Activated naive CD4-positive, alpha-beta T cell treated with anti-CD3 and anti-CD28 coated beads, Interleukin-2, amount 10 ng/mL, durations not matched to agents 7 days and 5 days (primary cell): Measurements from ENCODE around the gene TELO2.
"Not testable (repeated sequence)": the region's sequence is repeated elsewhere in the genome, so short reads cannot be mapped to it uniquely, and the experiment has no call there.

ENCODE experiments used
- CTCF ChIA-PET: fragments of 350-600 bp; sonication (Branson Sonifier 250); formaldehyde crosslinking; loops from one replicate; lab custom pipeline; 2021; ENCODE audit warnings: antibody characterized with exemption; lab: Charles Lee
- DNase-seq: peaks from one replicate; pipeline ENCODE4 v3.0.0-alpha.2; 2020
- H3K27ac Mint-ChIP-seq: one replicate; pipeline ENCODE4 v1.8.0; 2021; ENCODE audit warnings: mild to moderate bottlenecking, moderate library complexity, mixed read lengths
- H3K27me3 Mint-ChIP-seq: one replicate; pipeline ENCODE4 v1.8.0; 2021; ENCODE audit warnings: mild to moderate bottlenecking, mixed read lengths
- H3K36me3 Mint-ChIP-seq: one replicate; pipeline ENCODE4 v1.8.0; 2021; ENCODE audit warnings: mixed read lengths
- H3K4me1 Mint-ChIP-seq: one replicate; pipeline ENCODE4 v1.8.0; 2021; ENCODE audit warnings: mixed read lengths
- H3K4me3 Mint-ChIP-seq: one replicate; pipeline ENCODE4 v1.8.0; 2021; ENCODE audit warnings: mild to moderate bottlenecking, moderate library complexity, mixed read lengths
- H3K9me3 Mint-ChIP-seq: one replicate; pipeline ENCODE4 v1.8.0; 2021; ENCODE audit warnings: mixed read lengths

The TELO2 gene

DNA sequence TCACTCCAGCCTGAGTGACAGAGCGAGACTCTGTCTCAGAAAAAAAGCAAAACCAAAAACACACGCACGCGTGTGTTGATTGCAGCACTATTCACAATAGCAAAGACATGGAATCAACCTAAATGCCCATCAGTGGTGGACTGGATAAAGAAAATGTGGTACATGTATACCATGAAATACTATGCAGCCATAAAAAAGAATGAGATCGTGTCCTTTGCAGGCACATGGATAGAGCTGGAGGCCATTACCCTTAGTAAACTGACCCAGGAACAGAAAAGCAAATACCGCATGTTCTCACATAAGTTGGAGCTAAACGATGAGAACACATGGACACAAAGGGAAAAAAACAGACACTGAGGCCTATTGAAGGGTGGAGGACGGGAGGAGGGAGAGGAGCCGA is 14.2 kb upstream of the TELO2 start:
- H3K36me3 Mint-ChIP-seq, H3K4me3 Mint-ChIP-seq, CTCF ChIA-PET, H3K9me3 Mint-ChIP-seq, H3K27ac Mint-ChIP-seq, DNase-seq: not testable (repeated sequence)
- Mint-ChIP-seq H3K4me1 (peaks cover 11% of the 10 kb centered on the region), H3K27me3 (peaks cover 35% of the 10 kb centered on the region)

- Mint-ChIP-seq H3K9me3 (no peaks in the 10 kb centered on the region), H3K36me3 (no peaks in the 10 kb centered on the region), H3K27ac (no peak overlapping the region), H3K4me1 (no peaks in the 10 kb centered on the region), H3K27me3 (peaks cover 40% of the 10 kb centered on the region), H3K4me3 (no peak overlapping the region)
- CTCF ChIA-PET, result no interaction called here
- DNase-seq, result no peak
Measured at GRCh38 chr16:1481906-1482835, 11.0 kb upstream of the TELO2 start.

DNA sequence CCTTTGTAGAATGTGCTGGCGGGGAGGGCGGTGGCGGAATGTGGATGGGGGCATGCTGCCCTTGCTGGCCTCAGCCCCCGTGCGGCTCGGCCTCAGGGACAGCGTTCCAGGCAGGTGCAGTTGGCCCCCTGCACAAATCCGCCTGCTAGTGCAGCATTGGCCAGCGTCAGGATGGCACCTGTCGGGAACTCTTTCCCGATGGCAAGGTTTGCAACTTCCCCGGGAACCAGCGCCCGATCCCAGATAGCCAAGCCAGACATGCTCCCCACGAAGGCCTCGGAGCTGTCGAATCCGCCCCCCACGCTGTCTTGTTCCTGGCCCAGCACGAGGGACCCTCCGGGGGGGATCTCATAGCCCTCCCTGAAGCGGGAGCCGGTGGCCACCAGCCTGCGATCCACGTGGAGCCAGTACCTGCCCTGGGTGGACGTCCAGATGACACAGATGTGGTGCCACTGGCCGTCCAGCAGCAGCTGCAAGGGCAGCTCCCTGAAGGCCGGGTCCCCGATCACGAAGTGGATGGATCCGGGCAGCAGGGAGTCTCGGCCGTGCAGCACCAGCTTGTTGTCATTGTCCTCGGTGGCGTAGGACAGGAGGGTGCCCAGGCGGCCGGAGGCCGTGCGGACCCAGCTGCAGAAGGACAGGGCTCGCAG is 7.2 kb upstream of the TELO2 start:
- no peaks in the 10 kb centered on the region for H3K9me3 Mint-ChIP-seq
- peaks cover 31% of the 10 kb centered on the region for H3K27me3 Mint-ChIP-seq
- H3K4me3 Mint-ChIP-seq, result no peak overlapping the region
- CTCF ChIA-PET, result no interaction called here
- H3K4me1 Mint-ChIP-seq, result no peaks in the 10 kb centered on the region
- no peaks in the 10 kb centered on the region for H3K36me3 Mint-ChIP-seq
- no peak overlapping the region for H3K27ac Mint-ChIP-seq
- DNase-seq, result no peak

- H3K4me1 Mint-ChIP-seq, result no peaks in the 10 kb centered on the region
- peaks cover 23% of the 10 kb centered on the region for H3K27me3 Mint-ChIP-seq
- no peaks in the 10 kb centered on the region for H3K36me3 Mint-ChIP-seq
- H3K9me3 Mint-ChIP-seq, result no peaks in the 10 kb centered on the region
- DNase-seq, result no peak
- H3K4me3 Mint-ChIP-seq, result no peak overlapping the region
- CTCF ChIA-PET, result no interaction called here
- no peak overlapping the region for H3K27ac Mint-ChIP-seq
Measured at GRCh38 chr16:1486551-1487390, 6.4 kb upstream of the TELO2 start.

DNA sequence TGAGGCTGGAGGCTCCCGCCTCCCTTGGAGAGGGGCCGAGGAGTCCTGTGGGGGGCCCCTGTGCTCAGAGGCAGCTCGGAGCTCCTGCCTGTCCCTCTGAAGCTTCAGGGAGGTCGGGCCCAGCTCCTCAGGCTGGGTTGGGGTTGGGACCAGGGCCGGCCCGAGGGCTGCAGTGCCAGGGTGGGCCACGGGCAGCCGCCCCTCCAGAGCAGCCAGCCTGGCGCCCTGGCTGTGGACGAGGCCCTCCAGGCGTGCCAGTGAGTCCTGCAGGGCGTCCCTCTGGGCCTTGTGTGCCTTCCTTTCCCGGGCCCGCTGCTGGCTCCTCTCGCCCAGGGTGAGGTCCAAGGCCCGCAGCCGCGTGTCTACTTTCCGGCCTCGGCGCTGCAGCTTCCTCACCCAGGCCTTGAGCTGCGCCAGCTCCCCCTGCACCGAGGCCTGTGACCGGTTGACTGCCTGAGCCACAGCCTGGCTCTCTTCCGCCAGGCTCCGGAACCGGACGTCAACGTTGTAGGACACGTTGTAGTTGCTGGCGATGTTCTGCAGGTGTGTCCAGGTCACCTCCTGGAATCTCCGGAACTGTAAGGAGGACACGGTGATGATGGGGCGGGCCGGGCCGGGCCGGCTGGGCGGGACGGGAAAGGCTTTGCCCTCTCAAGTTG is 5.6 kb upstream of the TELO2 start:
- peaks cover 3% of the 10 kb centered on the region for H3K4me1 Mint-ChIP-seq
- peaks cover 15% of the 10 kb centered on the region for H3K27me3 Mint-ChIP-seq
- CTCF ChIA-PET, result no interaction called here
- no peak for DNase-seq
- no peaks in the 10 kb centered on the region for H3K9me3 Mint-ChIP-seq
- H3K27ac Mint-ChIP-seq, result no peak overlapping the region
- no peaks in the 10 kb centered on the region for H3K36me3 Mint-ChIP-seq
- H3K4me3 Mint-ChIP-seq, result no peak overlapping the region

- no peak for DNase-seq
- peaks cover 13% of the 10 kb centered on the region for H3K27me3 Mint-ChIP-seq
- no peak overlapping the region for H3K27ac Mint-ChIP-seq
- H3K4me1 Mint-ChIP-seq, result peaks cover 8% of the 10 kb centered on the region
- no peak overlapping the region for H3K4me3 Mint-ChIP-seq
- no peaks in the 10 kb centered on the region for H3K36me3 Mint-ChIP-seq
- no peaks in the 10 kb centered on the region for H3K9me3 Mint-ChIP-seq
- CTCF ChIA-PET, result no interaction called here
Measured at GRCh38 chr16:1488054-1488601, 5.0 kb upstream of the TELO2 start.

DNA sequence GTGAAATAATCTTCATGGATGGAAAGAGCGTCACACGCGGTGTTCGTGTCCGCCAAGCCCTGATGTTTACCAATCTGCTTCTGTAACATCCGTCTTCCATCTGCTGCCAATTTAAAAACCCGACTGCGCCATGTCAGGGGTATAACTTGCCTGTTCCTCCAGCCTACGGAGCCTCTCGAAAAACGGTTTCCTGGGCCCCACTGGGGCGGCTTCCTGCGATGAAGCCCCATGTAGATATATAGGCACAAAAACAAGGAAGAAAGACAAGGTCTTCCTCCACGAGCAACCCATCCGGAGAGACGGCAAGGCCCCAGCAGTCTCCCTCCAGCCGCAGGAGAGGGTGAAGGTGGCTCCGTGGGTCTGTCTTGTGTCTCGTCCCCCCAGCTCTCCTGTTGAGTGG is 4.5 kb upstream of the TELO2 start, which contains the start of gene PTX4:
TSS of gene PTX4 (minus strand) at position 326 of the 400 bp plus-strand sequence. CDS start at position 291, 35 bp downstream.
- no peak within 1 kb of the TSS for H3K4me3 Mint-ChIP-seq
- H3K9me3 Mint-ChIP-seq, result no peaks in the 10 kb centered on the region
- H3K27me3 Mint-ChIP-seq, result peaks cover 8% of the 10 kb centered on the region
- no peaks in the 10 kb centered on the region for H3K36me3 Mint-ChIP-seq
- peaks cover 8% of the 10 kb centered on the region for H3K4me1 Mint-ChIP-seq
- H3K27ac Mint-ChIP-seq, result peak within 1 kb of the TSS; percentile 22
- DNase-seq, result no peak
- CTCF ChIA-PET, result no interaction called here

DNA sequence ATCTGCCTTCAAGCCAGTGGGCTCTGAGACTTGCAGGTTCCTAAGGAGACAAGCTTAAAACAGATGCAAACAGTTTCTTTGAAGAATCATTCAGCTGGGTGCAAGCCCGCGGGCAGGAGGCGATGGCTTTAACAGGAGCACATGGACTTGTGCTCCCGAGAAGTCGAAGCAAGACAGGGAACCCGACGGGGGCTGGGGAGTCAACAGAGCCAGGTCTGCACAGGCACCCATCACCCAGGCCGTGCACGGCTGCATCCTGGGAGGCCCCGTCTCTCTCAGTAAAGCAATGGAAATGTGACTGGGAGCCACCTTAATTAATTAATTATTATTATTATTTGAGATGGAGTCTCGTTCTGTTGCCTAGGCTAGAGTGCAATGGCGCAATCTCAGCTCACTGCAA is 4.1 kb upstream of the TELO2 start:
- H3K27me3 Mint-ChIP-seq, result peaks cover 6% of the 10 kb centered on the region
- no peaks in the 10 kb centered on the region for H3K9me3 Mint-ChIP-seq
- no peaks in the 10 kb centered on the region for H3K36me3 Mint-ChIP-seq
- no peak overlapping the region for H3K27ac Mint-ChIP-seq
- CTCF ChIA-PET, result no interaction called here
- no peak for DNase-seq
- H3K4me1 Mint-ChIP-seq, result peaks cover 11% of the 10 kb centered on the region
- no peak overlapping the region for H3K4me3 Mint-ChIP-seq

GRCh38 chr16:1491327-1491726 is 1.8 kb upstream of the TELO2 start:
- Mint-ChIP-seq H3K4me1 (peaks cover 19% of the 10 kb centered on the region), H3K27me3 (no peaks in the 10 kb centered on the region), H3K36me3 (no peaks in the 10 kb centered on the region), H3K9me3 (no peaks in the 10 kb centered on the region), H3K27ac (no peak overlapping the region), H3K4me3 (no peak overlapping the region)
- CTCF ChIA-PET, result no interaction called here
- no peak for DNase-seq

- peak overlapping the region; percentile 99 for H3K27ac Mint-ChIP-seq
- H3K9me3 Mint-ChIP-seq, result no peaks in the 10 kb centered on the region
- H3K27me3 Mint-ChIP-seq, result no peaks in the 10 kb centered on the region
- CTCF ChIA-PET, result no interaction called here
- H3K4me3 Mint-ChIP-seq, result peak overlapping the region; percentile 98
- no peak for DNase-seq
- H3K36me3 Mint-ChIP-seq, result peaks cover 3% of the 10 kb centered on the region
- H3K4me1 Mint-ChIP-seq, result peaks cover 19% of the 10 kb centered on the region
Measured at GRCh38 chr16:1492082-1492922, 858 bp upstream of the TELO2 start.

GRCh38 chr16:1493746-1494094 is 560 bp downstream of the TELO2 start:
- DNase-seq, result peak; percentile 47
- Mint-ChIP-seq H3K4me1 (peaks cover 19% of the 10 kb centered on the region), H3K36me3 (peaks cover 10% of the 10 kb centered on the region), H3K4me3 (peak overlapping the region; percentile 98), H3K27me3 (no peaks in the 10 kb centered on the region), H3K27ac (peak overlapping the region; percentile 99), H3K9me3 (no peaks in the 10 kb centered on the region)
- CTCF ChIA-PET, result no interaction called here

- H3K27ac Mint-ChIP-seq, result peak overlapping the region; percentile 84
- peak overlapping the region; percentile 98 for H3K4me3 Mint-ChIP-seq
- peaks cover 11% of the 10 kb centered on the region for H3K36me3 Mint-ChIP-seq
- H3K4me1 Mint-ChIP-seq, result peaks cover 19% of the 10 kb centered on the region
- CTCF ChIA-PET, result no interaction called here
- DNase-seq, result peak; percentile 28
- no peaks in the 10 kb centered on the region for H3K9me3 Mint-ChIP-seq
- no peaks in the 10 kb centered on the region for H3K27me3 Mint-ChIP-seq
Measured at GRCh38 chr16:1494129-1494640, 1.0 kb downstream of the TELO2 start.

GRCh38 chr16:1494711-1495110 is 1.6 kb downstream of the TELO2 start:
- CTCF ChIA-PET, result no interaction called here

More at GRCh38 chr16:1494711-1495110, 1.6 kb downstream of the TELO2 start:
- Mint-ChIP-seq H3K27ac (peak overlapping the region; percentile 84), H3K27me3 (no peaks in the 10 kb centered on the region), H3K4me3 (peak overlapping the region; percentile 98), H3K9me3 (no peaks in the 10 kb centered on the region), H3K4me1 (peaks cover 19% of the 10 kb centered on the region), H3K36me3 (peaks cover 11% of the 10 kb centered on the region)
- DNase-seq, result no peak
